GM19099 (cell line): ENCODE measurements around the gene BHLHE23.

Source experiments
- POLR2A ChIP-seq: IDR thresholded peaks from 3 replicates; pipeline ENCODE4 v1.6.1; 2011; ENCODE audit warnings: low read depth; ENCODE audit not compliant: insufficient read length; ENCODE audit errors: extremely low read depth

Gene BHLHE23

DNA sequence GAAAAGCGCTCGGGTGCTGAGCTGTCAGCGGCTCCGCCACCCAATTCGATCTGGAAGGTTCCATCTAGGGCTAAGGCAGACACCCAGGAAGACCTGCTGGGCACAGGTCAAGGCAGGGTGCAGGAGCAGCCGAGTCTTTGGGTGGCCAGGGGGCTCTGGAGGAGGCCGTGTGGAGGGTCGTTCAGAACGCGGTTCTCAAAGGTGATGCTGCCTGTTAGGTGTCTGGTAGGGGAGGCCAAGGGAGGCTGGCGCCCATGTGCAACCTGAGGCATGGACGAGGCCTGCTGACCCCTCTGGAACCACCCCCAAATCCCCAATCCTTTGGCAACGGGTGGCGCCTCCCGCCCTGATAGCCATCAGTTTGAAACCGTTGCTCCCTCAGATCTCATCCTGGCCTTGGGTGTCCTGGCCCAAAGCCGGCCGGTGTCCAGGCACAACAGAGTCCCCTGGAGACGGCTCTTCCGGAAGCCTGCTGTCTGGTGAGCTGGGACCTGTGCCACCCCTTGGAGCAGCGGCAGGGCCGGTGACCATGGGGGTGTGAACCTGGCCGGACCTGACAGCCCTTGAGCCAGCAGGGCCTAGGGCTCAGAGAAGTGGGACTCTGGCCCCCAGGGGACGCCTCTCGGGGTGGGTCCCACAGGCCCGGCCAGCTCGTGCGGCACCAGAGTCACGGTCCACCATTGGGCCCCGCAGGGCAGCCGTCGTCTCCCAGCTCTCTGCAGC is 43.7 kb downstream of the BHLHE23 start:
- TF ChIP-seq POLR2A = no peak

- no peak for TF ChIP-seq POLR2A
Measured at GRCh38 chr20:62962221-62962879, 44.4 kb downstream of the BHLHE23 start.

- TF ChIP-seq POLR2A = no peak
Measured at GRCh38 chr20:62961799-62962198, 45.0 kb downstream of the BHLHE23 start.

DNA sequence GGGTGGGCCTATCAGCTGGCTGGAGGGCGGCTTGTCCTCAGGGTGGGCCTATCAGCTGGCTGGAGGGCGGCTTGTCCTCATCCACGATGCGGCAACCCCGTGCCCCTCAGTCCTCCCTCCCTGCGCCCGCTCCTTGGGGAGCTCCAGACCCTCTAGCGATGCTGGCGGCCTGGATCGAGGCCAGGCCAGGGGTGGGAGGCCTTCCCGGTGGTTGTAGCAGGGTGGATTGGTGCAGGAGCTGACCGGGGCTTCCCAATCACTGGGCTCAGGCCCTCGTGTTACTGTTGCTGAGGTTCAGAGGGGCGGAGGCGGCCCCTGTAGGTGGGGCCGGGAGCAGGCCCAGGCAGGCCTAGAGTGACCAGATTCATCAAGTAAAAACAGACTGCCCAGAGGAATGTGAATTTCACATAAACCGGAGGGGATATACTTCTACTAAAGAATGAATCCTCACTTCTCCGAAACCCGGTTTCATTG is 45.4 kb downstream of the BHLHE23 start:
- no peak for TF ChIP-seq POLR2A

GRCh38 chr20:62959998-62960436 is 46.7 kb downstream of the BHLHE23 start:
- TF ChIP-seq POLR2A = no peak

DNA sequence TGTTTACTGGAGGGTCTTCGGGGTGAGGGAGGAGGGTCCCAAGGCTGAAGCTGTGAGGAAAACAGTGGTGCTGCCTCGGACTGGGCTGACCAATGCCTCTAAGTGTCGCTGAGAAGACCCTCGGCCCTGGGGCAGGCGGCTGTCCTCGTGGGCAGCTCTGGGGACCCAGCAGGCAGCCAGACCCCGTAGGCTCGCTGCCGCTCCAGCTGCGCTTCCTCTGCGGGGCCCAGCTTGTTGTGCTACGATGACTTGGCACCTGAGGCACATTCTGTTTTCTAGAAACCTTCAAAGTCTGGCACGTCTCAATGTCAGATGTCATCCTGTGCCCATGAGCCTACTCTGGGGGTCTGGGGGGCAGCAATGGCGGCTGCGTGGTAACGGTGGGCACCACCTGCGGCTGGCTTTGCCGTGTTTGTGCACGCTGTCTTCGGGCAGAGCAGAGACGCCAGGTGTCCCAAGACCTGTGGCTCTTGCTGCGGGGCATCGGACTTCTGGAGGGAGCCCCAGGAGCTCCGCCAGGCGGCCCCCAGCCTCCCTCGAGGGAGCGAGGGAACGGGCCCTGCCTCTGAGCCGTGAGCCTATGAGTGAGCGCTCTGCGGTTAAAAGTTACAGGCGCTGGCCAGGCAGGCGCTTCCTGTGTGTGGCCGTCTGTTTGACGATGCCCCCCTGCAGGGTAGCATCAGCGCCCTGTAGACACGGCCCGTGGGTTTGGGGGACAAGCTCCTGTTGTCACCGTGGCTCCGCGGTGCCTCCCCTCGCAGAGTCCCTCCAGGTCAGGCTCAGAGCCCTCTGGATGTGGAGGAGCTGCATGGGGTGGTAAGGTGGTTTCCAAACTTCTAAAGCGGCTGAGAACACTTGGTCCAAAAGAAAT is 47.4 kb downstream of the BHLHE23 start:
- TF ChIP-seq POLR2A = no peak

DNA sequence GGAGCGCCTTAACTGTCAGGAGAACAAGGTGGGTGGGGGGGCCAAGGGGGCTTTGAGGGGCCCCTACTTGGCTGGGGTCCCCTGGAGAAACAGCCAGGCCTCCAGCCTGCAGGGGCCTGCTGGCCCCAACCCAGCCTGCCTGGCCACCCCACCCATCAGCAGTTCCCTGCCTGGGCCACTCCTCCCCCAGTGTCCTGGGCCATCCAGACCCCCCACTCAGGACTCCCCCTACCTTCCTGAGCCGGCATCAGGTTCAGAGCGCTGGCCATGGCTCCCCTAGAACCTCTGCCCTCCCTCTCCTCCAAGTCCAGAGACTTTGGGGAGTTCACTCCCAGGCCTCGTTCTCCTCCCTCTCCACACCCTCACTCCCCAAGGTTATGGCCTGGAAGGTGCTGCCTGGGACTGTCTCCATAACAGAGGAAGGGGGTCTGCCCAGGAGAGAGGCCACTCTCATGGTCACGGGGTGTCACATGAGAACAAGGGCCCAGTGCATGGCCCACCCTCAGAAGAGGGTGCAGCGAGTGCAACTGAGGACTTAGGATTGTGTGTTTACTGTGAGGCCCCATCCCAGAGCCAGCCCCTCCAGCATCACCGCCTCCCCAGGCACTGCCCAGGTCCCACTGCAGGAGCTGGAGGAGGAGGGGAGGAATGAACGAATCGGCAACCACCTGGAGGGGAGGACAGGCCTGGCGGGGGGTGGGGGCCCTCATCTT is 48.2 kb downstream of the BHLHE23 start:
- no peak for TF ChIP-seq POLR2A

DNA sequence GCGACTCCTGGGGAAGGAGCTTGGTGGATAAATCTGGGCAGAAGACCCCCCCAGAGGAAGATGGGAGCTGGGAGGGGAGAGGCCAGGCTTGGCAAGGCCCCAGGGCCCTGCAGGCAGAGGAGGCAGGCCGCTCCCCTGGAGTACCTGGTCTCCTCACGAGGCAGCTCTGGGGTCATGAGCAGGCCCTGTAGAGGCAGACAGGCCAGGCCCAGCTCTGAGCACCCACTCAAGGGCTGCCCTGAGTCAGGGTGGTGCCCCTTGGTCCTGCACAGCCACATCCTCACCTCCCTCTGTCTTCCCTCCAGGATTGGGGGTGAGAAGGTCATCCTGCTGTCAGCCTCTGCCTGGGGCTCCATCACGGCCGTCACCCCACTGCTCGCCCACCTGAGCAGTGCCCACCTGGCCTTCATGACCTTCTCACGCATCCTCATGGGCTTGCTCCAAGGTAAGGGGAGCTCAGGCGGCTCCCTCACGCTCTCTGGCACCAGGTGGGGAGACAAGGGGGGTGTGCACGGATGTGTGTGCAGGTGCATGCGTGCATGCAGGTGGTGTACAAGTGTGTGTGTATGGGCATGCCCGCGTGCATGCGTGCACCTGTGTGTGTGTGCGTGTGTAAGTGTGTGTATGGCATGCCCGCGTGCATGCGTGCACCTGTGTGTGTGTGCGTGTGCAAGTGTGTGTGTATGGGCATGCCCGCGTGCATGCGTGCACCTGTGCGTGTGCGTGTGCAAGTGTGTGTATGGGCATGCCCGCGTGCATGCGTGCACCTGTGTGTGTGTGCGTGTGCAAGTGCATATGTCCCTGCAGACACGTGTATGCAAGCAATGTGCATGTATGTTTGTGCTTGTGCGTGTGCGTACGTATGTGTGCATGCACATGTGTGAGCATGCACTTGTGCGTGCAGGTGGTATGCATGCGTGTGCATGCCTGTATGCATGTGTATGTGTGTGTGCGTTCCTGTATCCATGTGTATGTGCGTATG is 49.3 kb downstream of the BHLHE23 start:
- no peak for TF ChIP-seq POLR2A

- TF ChIP-seq POLR2A = no peak
Measured at GRCh38 chr20:62956387-62957135, 50.2 kb downstream of the BHLHE23 start.
